ENCODE data around the gene AUH.

- TF ChIP-seq GATA2 (IDR thresholded peaks at IDR 0.05; ENCODE audit: low read depth, low read length) (no peak), GATA3 (IDR thresholded peaks at IDR 0.05; ENCODE audit: low read depth, low read length) (no peak)
Measured at GRCh38 chr9:91391818-91392217, 30.1 kb upstream of the AUH start.
